Purkinje cell (primary cell): ENCODE results near the gene C10orf67. TPM values are rescaled to one million over a fixed set of nuclear protein-coding genes. Genes with fewer than 3 reads are reported as not detected.

Source experiments
- polyA plus RNA-seq: library from polyadenylated mRNA; unstranded; fragments of >200 nt; fragmentation: Nextera tagmentation; gene quantifications from 2 replicates; pipeline ENCODE4 v1.2.1, GENCODE V29; 2014

The C10orf67 gene
- 0.27 TPM in 1 of 2 replicates, not detected in the other for polyA plus RNA-seq

GRCh38 chr10:23344241-23344841 lies at the start of gene C10orf67:
C10orf67 (minus strand) TSS chr10:23344797; CDS start chr10:23344774, 23 bp downstream.

DNA sequence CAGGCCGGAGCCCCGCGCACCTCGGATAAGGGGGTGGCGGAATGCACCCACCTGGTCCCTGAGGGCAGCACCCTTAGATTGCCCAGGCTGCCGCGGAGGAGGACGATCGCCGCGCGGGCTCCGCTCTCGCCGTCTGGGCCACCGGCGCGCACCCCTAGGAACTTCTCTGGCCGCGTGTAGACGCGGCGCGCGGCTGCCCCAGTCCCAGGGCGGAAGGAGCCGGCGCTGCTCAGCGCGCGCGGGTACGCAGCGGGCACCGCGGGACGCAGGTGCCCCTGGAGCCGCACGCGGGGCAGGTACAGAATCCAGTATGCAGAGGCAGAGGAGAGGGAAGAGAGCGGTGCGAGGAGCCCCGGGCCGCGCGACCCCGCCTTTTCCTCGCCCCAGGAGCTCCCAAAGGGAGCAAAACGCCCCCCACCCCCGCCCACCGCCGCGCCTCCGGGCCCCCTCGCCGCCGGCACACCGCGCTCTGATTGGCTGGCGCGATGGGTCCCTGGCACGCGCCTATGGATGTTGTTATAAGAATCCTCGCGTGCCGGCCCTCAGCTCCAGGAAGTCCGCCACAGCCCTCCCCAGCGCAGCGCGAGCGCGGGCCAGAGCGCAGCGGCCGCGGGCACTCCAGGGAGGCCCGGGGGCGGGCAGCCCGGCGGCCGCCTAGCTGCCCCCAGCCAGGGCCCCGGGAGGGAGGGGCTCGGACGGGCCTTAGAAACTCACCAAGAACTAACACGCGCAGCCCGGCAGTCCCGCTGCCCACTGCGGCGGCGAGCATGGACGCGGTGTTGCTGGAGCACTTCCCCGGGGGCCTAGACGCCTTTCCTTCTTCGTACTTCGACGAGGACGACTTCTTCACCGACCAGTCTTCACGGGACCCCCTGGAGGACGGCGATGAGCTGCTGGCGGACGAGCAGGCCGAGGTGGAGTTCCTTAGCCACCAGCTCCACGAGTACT lies 152.6 kb downstream of the C10orf67 start, which contains the start of gene PTF1A:
PTF1A (plus strand) TSS at position 549 of the 948 bp plus-strand sequence; CDS start at position 768, 219 bp downstream.

Other genes with a start within 250 kb of the C10orf67 start
- 32.7 and 68.6 TPM in 2 replicates for gene MSRB2, start 249.2 kb downstream of the C10orf67 start, polyA plus RNA-seq
- 2.6 TPM in 1 of 2 replicates, not detected in the other for gene PTF1A, start 152.5 kb downstream of the C10orf67 start, polyA plus RNA-seq
- 3.5 and 4.1 TPM in 2 replicates for gene OTUD1, start 94.3 kb upstream of the C10orf67 start, polyA plus RNA-seq